Measurements from ENCODE around the gene TBCC. TPM values are rescaled to one million over a fixed set of nuclear protein-coding genes. Genes with fewer than 3 reads are reported as not detected.
A peak's percentile ranks its signal among the peaks of the same experiment; 100 is the strongest.

TBCC gene
- total RNA-seq, 4 donors from 2014 or later = 33.2 to 61.8 (median 45.1) TPM

DNA sequence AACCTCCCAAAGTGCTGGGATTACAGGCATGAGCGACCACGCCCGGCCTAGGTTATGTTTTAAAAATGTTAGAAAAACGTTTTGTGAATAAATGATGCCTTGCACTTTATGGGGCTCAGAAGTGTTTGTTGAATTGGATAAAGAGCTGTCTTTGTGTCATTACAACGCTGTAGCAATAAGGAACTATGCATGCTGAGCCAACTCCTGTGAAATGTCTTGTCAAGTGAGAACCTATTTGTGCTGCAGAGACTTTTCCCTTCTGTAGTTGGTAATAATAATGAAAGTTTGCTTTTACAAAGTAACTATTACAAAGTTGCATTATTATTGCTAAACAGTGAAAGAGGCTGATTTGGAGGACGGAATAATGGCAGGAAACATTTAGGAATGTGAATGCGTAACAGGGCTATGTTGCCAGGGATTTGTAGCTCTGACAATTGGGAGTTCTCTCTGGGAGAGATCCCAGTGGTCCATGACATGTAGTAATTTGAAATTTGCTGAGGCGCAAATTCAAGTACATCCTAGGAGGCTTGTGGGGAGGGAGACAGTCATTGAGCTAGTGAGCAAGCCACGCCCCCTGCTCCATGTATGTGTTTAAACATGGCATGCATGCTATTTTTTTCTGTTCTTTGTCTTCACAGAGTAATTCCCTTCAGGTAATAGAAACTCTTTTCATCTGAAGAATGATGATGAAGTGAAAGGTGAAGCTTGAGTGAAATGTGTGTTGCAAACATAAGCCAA is 19.2 kb upstream of the TBCC start:
- peaks cover 4 to 10% of the 10 kb centered on the region in 2 donors for H3K4me1 ChIP-seq
- no peak overlapping the region for H3K4me3 ChIP-seq
- H3K27me3 ChIP-seq = no peaks in the 10 kb centered on the region
- no peaks in the 10 kb centered on the region for H3K9me3 ChIP-seq
- H3K27ac ChIP-seq = peak overlapping the region; percentile 67 to 80 (median 72)
- ATAC-seq (no peak), DNase-seq (no peak)
- in situ Hi-C loops (cut with MboI; ENCODE audit: low sequenced_read_pairs in 4 of 4) = no loop called here
- H3K36me3 ChIP-seq = no peaks in the 10 kb centered on the region
- TF ChIP-seq, protein P1, sequence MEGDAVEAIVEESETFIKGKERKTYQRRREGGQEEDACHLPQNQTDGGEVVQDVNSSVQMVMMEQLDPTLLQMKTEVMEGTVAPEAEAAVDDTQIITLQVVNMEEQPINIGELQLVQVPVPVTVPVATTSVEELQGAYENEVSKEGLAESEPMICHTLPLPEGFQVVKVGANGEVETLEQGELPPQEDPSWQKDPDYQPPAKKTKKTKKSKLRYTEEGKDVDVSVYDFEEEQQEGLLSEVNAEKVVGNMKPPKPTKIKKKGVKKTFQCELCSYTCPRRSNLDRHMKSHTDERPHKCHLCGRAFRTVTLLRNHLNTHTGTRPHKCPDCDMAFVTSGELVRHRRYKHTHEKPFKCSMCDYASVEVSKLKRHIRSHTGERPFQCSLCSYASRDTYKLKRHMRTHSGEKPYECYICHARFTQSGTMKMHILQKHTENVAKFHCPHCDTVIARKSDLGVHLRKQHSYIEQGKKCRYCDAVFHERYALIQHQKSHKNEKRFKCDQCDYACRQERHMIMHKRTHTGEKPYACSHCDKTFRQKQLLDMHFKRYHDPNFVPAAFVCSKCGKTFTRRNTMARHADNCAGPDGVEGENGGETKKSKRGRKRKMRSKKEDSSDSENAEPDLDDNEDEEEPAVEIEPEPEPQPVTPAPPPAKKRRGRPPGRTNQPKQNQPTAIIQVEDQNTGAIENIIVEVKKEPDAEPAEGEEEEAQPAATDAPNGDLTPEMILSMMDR (IDR thresholded peaks at IDR 0.05 in 4 of 5, conservative IDR thresholded peaks at IDR 0.05 in 1 of 5) = no peak
- no peak for TF ChIP-seq POLR2A (IDR thresholded peaks at IDR 0.05)
- intact Hi-C loops (cut with DNase I; ENCODE audit: low total_unique reads) = no loop called here

DNA sequence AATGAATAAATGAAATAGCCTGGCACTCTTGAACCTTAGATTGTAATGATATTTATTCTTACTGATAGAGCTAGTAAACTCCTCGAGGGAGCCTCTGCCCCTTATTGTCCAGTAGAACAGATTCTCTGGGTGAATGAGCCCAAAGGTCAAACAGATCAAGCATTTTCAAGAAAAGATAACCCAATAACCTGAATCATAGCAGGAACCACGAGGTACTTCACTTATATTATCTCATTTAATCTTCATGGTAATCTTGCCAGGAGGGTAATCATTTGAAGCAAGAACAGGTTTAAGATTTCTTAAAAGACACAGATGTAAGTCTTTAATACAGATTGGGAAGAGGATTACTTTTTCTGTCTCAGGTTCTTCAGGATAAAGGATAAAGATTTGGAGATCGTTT is 17.0 kb upstream of the TBCC start:
- H3K27ac ChIP-seq = no peak overlapping the region
- no peak overlapping the region for H3K4me3 ChIP-seq
- TF ChIP-seq POLR2A (IDR thresholded peaks at IDR 0.05) = no peak
- TF ChIP-seq, protein P1 (IDR thresholded peaks at IDR 0.05 in 4 of 5, conservative IDR thresholded peaks at IDR 0.05 in 1 of 5) = no peak
- H3K36me3 ChIP-seq = no peaks in the 10 kb centered on the region
- peaks cover 11 to 21% of the 10 kb centered on the region in 2 donors for H3K4me1 ChIP-seq
- H3K27me3 ChIP-seq = no peaks in the 10 kb centered on the region
- H3K9me3 ChIP-seq = no peaks in the 10 kb centered on the region
- ATAC-seq (no peak), DNase-seq (no peak)
- intact Hi-C loops (cut with DNase I; ENCODE audit: low total_unique reads) (no loop called here), in situ Hi-C loops (cut with MboI; ENCODE audit: low sequenced_read_pairs in 4 of 4) (no loop called here)

DNA sequence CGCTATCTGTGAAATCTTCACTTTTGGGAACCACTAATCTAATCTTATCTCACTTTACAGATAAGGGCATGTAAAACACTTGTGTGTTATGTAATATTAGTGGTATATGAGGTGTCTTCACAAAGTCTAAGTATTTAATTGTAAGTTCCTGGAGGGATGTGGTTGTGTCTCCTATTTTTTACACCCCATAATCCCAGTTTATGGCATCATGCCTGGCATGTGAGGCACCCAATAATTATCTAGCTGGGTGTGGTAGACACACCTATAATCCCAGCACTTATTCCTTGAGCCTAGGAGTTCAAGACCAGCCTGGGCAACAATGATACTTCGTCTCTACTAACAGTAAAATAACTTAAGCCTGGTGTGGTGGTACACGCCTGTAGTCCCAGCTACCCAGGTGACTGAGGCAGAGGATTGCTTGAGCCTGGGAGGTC is 16.5 kb upstream of the TBCC start:
- intact Hi-C loops (cut with DNase I; ENCODE audit: low total_unique reads) (no loop called here), in situ Hi-C loops (cut with MboI; ENCODE audit: low sequenced_read_pairs in 4 of 4) (no loop called here)
- no peak for DNase-seq
- TF ChIP-seq, protein P1 (IDR thresholded peaks at IDR 0.05 in 4 of 5, conservative IDR thresholded peaks at IDR 0.05 in 1 of 5) = no peak
- no peak for TF ChIP-seq POLR2A (IDR thresholded peaks at IDR 0.05)
- no peaks in the 10 kb centered on the region for H3K36me3 ChIP-seq
- no peak for ATAC-seq
- no peaks in the 10 kb centered on the region for H3K9me3 ChIP-seq
- H3K4me1 ChIP-seq = peaks cover 14 to 23% of the 10 kb centered on the region in 2 donors
- no peak overlapping the region for H3K27ac ChIP-seq
- H3K27me3 ChIP-seq = no peaks in the 10 kb centered on the region
- no peak overlapping the region for H3K4me3 ChIP-seq

DNA sequence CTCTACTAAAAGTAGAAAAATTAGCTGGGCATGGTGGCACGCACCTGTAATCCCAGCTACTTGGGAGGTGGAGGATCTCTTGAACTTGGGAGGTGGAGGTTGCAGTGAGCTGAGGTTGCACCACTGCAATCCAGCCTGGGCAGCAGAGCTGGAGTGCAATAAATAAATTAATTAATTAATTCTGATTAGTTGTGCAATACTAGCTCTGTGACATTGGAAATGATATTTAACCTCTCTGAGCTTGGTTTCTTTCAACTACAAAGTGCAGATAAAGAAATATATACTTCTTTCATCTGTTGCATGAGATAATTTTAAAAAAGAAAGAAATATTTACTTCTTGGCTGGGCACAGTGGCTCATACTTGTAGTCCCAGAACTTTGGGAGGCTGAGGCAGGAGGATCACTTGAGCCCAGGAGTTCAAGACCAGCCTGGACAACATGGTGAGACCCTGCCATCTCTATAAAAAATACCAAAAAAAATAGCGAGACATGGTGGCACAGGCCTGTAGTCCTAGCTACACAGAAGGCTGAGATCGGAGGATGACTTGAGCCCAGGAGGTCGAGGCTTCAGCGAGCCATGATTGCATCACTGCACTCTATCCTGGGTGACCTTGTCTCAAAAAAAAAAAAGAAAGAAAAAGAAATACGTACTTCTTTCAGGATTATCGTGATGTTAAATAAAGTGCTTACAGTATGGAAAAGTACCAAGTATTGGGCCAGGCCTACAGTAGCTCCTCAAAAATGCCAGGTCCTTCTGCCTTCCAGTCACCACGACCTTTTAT is 15.6 kb upstream of the TBCC start:
- Histone ChIP-seq H3K4me3 (no peak overlapping the region), H3K9me3 (no peaks in the 10 kb centered on the region), H3K27ac (no peak overlapping the region), H3K36me3 (no peaks in the 10 kb centered on the region), H3K4me1 (peaks cover 14 to 25% of the 10 kb centered on the region in 2 donors), H3K27me3 (no peaks in the 10 kb centered on the region)
- intact Hi-C loops (cut with DNase I; ENCODE audit: low total_unique reads) (no loop called here), in situ Hi-C loops (cut with MboI; ENCODE audit: low sequenced_read_pairs in 4 of 4) (no loop called here)
- ATAC-seq (no peak), DNase-seq (no peak)
- TF ChIP-seq, protein P1 (IDR thresholded peaks at IDR 0.05 in 4 of 5, conservative IDR thresholded peaks at IDR 0.05 in 1 of 5) = no peak
- TF ChIP-seq POLR2A (IDR thresholded peaks at IDR 0.05) = no peak
